UCSD-AML1 (cell line): ENCODE measurements around the gene JOSD2.

Experiments
- DNase-seq: peaks from one replicate; lab custom pipeline; 2025; ENCODE audit not compliant: unreplicated experiment; lab: John Stamatoyannopoulos, UW

The JOSD2 gene

GRCh38 chr19:50457300-50457699 is 53.7 kb downstream of the JOSD2 start:
- DNase-seq: no peak
